ENCODE data around the gene KCTD2. TPM values are rescaled to one million over a fixed set of nuclear protein-coding genes. Genes with fewer than 3 reads are reported as not detected.

KCTD2 gene
- total RNA-seq, 3 donors from 2014 or later = 19.1 to 30.0 (median 21.2) TPM

GRCh38 chr17:75110234-75110937 is 63.4 kb downstream of the KCTD2 start:
- intact Hi-C loops (cut with DNase I, micrococcal nuclease) = loop anchor here in 1 of 2 donors (10.0 kb wide), 1 partner anchor 64 kb away; no protein-coding TSS in a partner anchor
- H3K4me3 ChIP-seq = peak overlapping the region; percentile 48
- no peaks in the 10 kb centered on the region for H3K9me3 ChIP-seq
- peak in 2 of 3 donors; percentile 57 to 65 for DNase-seq
- peaks cover 23% of the 10 kb centered on the region for H3K4me1 ChIP-seq (ENCODE audit: low read depth)
- no peak for TF ChIP-seq CTCF (IDR thresholded peaks at IDR 0.05)
- peak; percentile 8 for ATAC-seq
- H3K36me3 ChIP-seq (ENCODE audit: low read depth) = no peaks in the 10 kb centered on the region

- intact Hi-C loops (cut with DNase I, micrococcal nuclease) = loop anchor here in 1 of 2 donors (10.0 kb wide), 1 partner anchor 63 kb away; no protein-coding TSS in a partner anchor
- H3K4me3 ChIP-seq = no peak overlapping the region
- DNase-seq = no peak
- no peaks in the 10 kb centered on the region for H3K9me3 ChIP-seq
- no peak for ATAC-seq
- H3K4me1 ChIP-seq (ENCODE audit: low read depth) = peaks cover 32% of the 10 kb centered on the region
- no peak for TF ChIP-seq CTCF (IDR thresholded peaks at IDR 0.05)
- no peaks in the 10 kb centered on the region for H3K36me3 ChIP-seq (ENCODE audit: low read depth)
Measured at GRCh38 chr17:75111777-75112335, 64.8 kb downstream of the KCTD2 start.

GRCh38 chr17:75113798-75114551 is 67.0 kb downstream of the KCTD2 start:
- Histone ChIP-seq H3K4me1 (ENCODE audit: low read depth) (peaks cover 44% of the 10 kb centered on the region), H3K36me3 (ENCODE audit: low read depth) (no peaks in the 10 kb centered on the region), H3K4me3 (no peak overlapping the region), H3K9me3 (no peaks in the 10 kb centered on the region)
- ATAC-seq (peak; percentile 84), DNase-seq (peak; percentile 83 to 98 (median 86))
- intact Hi-C loops (cut with DNase I, micrococcal nuclease) = loop anchor here (2.0 to 10.0 kb wide), 2 partner anchors 61 to 83 kb away; no protein-coding TSS in a partner anchor
- TF ChIP-seq CTCF (IDR thresholded peaks at IDR 0.05) = peak; percentile 98

GRCh38 chr17:75114552-75115314 is 67.7 kb downstream of the KCTD2 start:
- ATAC-seq (no peak), DNase-seq (peak in 1 of 3 donors; percentile 41)
- Histone ChIP-seq H3K9me3 (no peaks in the 10 kb centered on the region), H3K4me1 (ENCODE audit: low read depth) (peaks cover 47% of the 10 kb centered on the region), H3K36me3 (ENCODE audit: low read depth) (no peaks in the 10 kb centered on the region), H3K4me3 (no peak overlapping the region)
- TF ChIP-seq CTCF (IDR thresholded peaks at IDR 0.05) = no peak
- intact Hi-C loops (cut with DNase I, micrococcal nuclease) = loop anchor here (2.0 to 10.0 kb wide), 2 partner anchors 60 to 82 kb away; no protein-coding TSS in a partner anchor

Other genes with a start within 250 kb of the KCTD2 start
- gene GRIN2C, start 187.3 kb upstream of the KCTD2 start, total RNA-seq = 1 to 10 TPM in 1 of 3 donors, under 1 TPM in 2; 0.35 to 1.4 (median 0.55) TPM
- gene FDXR, start 174.2 kb upstream of the KCTD2 start, total RNA-seq = 10 to 100 TPM; 10.6 to 14.8 (median 12.0) TPM
- 1 to 10 TPM in 2 of 3 donors, under 1 TPM in 1; 0.14 to 4.2 (median 1.1) TPM for gene FADS6, start 153.6 kb upstream of the KCTD2 start, total RNA-seq
- gene USH1G, start 124.0 kb upstream of the KCTD2 start, total RNA-seq = not detected
- 100 to 1,000 TPM in 1 of 3 donors, 10 to 100 TPM in 2; 15.3 to 135 (median 54.0) TPM for gene OTOP2, start 123.0 kb upstream of the KCTD2 start, total RNA-seq
- gene OTOP3, start 111.3 kb upstream of the KCTD2 start, total RNA-seq = 1 to 10 TPM in 2 of 3 donors, under 1 TPM in 1; 0.38 to 2.8 (median 1.5) TPM
- 10 to 100 TPM; 29.9 to 56.9 (median 47.4) TPM for gene HID1, start 74.5 kb upstream of the KCTD2 start, total RNA-seq
- 10 to 100 TPM in 1 of 3 donors, 1 to 10 TPM in 2; 2.2 to 14.0 (median 3.1) TPM for gene CDR2L, start 59.6 kb upstream of the KCTD2 start, total RNA-seq
- gene MRPL58, start 34.6 kb upstream of the KCTD2 start, total RNA-seq = 10 to 100 TPM; 24.7 to 32.9 (median 25.4) TPM
- gene ATP5PD, start 256 bp upstream of the KCTD2 start, total RNA-seq = 100 to 1,000 TPM; 292 to 362 (median 338) TPM
- gene SLC16A5, start 40.7 kb downstream of the KCTD2 start, total RNA-seq = 10 to 100 TPM; 18.2 to 58.8 (median 26.4) TPM
- 10 to 100 TPM; 16.7 to 24.3 (median 18.3) TPM for gene ARMC7, start 62.7 kb downstream of the KCTD2 start, total RNA-seq
- 10 to 100 TPM; 57.2 to 97.6 (median 75.4) TPM for gene NT5C, start 84.5 kb downstream of the KCTD2 start, total RNA-seq
- 100 to 1,000 TPM; 105 to 314 (median 209) TPM for gene JPT1, start 107.3 kb downstream of the KCTD2 start, total RNA-seq
- 100 to 1,000 TPM; 218 to 304 (median 254) TPM for gene SUMO2, start 135.7 kb downstream of the KCTD2 start, total RNA-seq
- gene NUP85, start 158.5 kb downstream of the KCTD2 start, total RNA-seq = 10 to 100 TPM; 48.4 to 63.4 (median 62.2) TPM
- gene GGA3, start 214.4 kb downstream of the KCTD2 start, total RNA-seq = 10 to 100 TPM; 45.3 to 54.8 (median 49.3) TPM
- 10 to 100 TPM; 46.4 to 64.8 (median 59.5) TPM for gene MRPS7, start 214.7 kb downstream of the KCTD2 start, total RNA-seq
- 10 to 100 TPM; 17.3 to 21.4 (median 19.1) TPM for gene MIF4GD, start 224.0 kb downstream of the KCTD2 start, total RNA-seq
- gene SLC25A19, start 242.2 kb downstream of the KCTD2 start, total RNA-seq = 10 to 100 TPM; 15.5 to 20.0 (median 15.6) TPM